MM.1S (cell line): ENCODE measurements around the gene ZBTB32.

Experiments
- DNase-seq: peaks from one replicate; pipeline ENCODE4 v3.0.0-alpha.2; 2015
- H2AFZ ChIP-seq: fragments of 300-600 bp; sonication (generic); 2 replicates; pipeline ENCODE4 v1.6.0; 2016; ENCODE audit warnings: antibody characterized with exemption, low read length
- H3F3A ChIP-seq: fragments of 300-600 bp; sonication (generic); 2 replicates; pipeline ENCODE4 v1.6.1; 2016; ENCODE audit warnings: mild to moderate bottlenecking, antibody characterized with exemption, low read length, moderate library complexity, mixed read lengths; ENCODE audit not compliant: insufficient read depth
- H3K27ac ChIP-seq: fragments of 300-600 bp; sonication (generic); 2 replicates; pipeline ENCODE4 v1.5.1; 2016; ENCODE audit warnings: mild to moderate bottlenecking, low read length
- H3K27me3 ChIP-seq: fragments of 300-600 bp; sonication (generic); replicated peaks from 2 replicates; pipeline ENCODE4 v1.6.0; 2016; ENCODE audit warnings: low read length; ENCODE audit not compliant: insufficient read depth
- H3K36me3 ChIP-seq: fragments of 300-600 bp; sonication (generic); replicated peaks from 2 replicates; pipeline ENCODE4 v1.6.1; 2016; ENCODE audit warnings: mild to moderate bottlenecking, low read length, mixed read lengths; ENCODE audit not compliant: insufficient read depth
- H3K4me1 ChIP-seq: fragments of 300-600 bp; sonication (generic); 2 replicates; pipeline ENCODE4 v1.6.1; 2016; ENCODE audit warnings: low read length, mixed read lengths
- H3K4me2 ChIP-seq: fragments of 300-600 bp; sonication (generic); 2 replicates; pipeline ENCODE4 v1.6.0; 2016; ENCODE audit warnings: low read depth, low read length
- H3K4me3 ChIP-seq: fragments of 300-600 bp; sonication (generic); 2 replicates; pipeline ENCODE4 v1.5.1; 2016; ENCODE audit warnings: low read length, mixed read lengths
- H3K79me2 ChIP-seq: fragments of 300-600 bp; sonication (generic); 2 replicates; pipeline ENCODE4 v1.6.1; 2016; ENCODE audit warnings: mixed run types, low read length, mixed read lengths
- H3K9ac ChIP-seq: fragments of 300-600 bp; sonication (generic); 2 replicates; pipeline ENCODE4 v1.6.1; 2016; ENCODE audit warnings: low read length, mixed read lengths
- H3K9me2 ChIP-seq: fragments of 300-600 bp; sonication (generic); replicated peaks from 2 replicates; pipeline ENCODE4 v1.6.1; 2016; ENCODE audit warnings: mild to moderate bottlenecking, low read length, mixed read lengths; ENCODE audit not compliant: insufficient read depth
- H3K9me3 ChIP-seq: fragments of 300-600 bp; sonication (generic); replicated peaks from 2 replicates; pipeline ENCODE4 v1.6.1; 2016; ENCODE audit warnings: mild to moderate bottlenecking, low read length, mixed read lengths; ENCODE audit not compliant: insufficient read depth
- H4K20me1 ChIP-seq: fragments of 300-600 bp; sonication (generic); 2 replicates; pipeline ENCODE4 v1.6.1; 2016; ENCODE audit warnings: mild to moderate bottlenecking, low read length, moderate library complexity, mixed read lengths; ENCODE audit not compliant: insufficient read depth
- CTCF ChIP-seq: fragments of 300-600 bp; sonication (generic); IDR thresholded peaks from 2 replicates; pipeline ENCODE4 v1.5.1; 2016; ENCODE audit warnings: antibody characterized with exemption, low read length, mixed read lengths
- EZH2 ChIP-seq: fragments of 300-600 bp; sonication (generic); optimal IDR thresholded peaks from 2 replicates; pipeline ENCODE3; 2017; ENCODE audit warnings: low read depth, mild to moderate bottlenecking, antibody characterized with exemption, low read length, mixed read lengths
- EZH2phosphoT487 ChIP-seq: fragments of 300-600 bp; sonication (generic); IDR thresholded peaks from 2 replicates; pipeline ENCODE4 v1.6.1; 2018; ENCODE audit warnings: antibody characterized with exemption, low read length

ZBTB32 gene

GRCh38 chr19:35734889-35735288 is 30.5 kb downstream of the ZBTB32 start:
- no peak for TF ChIP-seq EZH2
- TF ChIP-seq CTCF: no peak
- no peak for TF ChIP-seq EZH2phosphoT487
- Histone ChIP-seq H2AFZ (no peak overlapping the region), H3K27ac (no peak overlapping the region), H3K36me3 (0 out of 2 replicates have a peak, but pooled peaks cover 5% of the 10 kb centered on the region), H3K9me3 (no peaks in the 10 kb centered on the region), H3F3A (0 out of 2 replicates have a peak, but pooled peaks cover 5% of the 10 kb centered on the region), H3K4me3 (no peak overlapping the region), H3K9ac (no peak overlapping the region), H3K79me2 (no peaks in the 10 kb centered on the region), H3K4me2 (no peak overlapping the region), H3K27me3 (no peaks in the 10 kb centered on the region), H3K9me2 (no peaks in the 10 kb centered on the region), H4K20me1 (no peaks in the 10 kb centered on the region), H3K4me1 (no peaks in the 10 kb centered on the region)
- no peak for DNase-seq

GRCh38 chr19:35736913-35737886 is 32.8 kb downstream of the ZBTB32 start:
- H3K36me3 ChIP-seq: 0 out of 2 replicates have a peak, but pooled peaks cover 5% of the 10 kb centered on the region

More at GRCh38 chr19:35736913-35737886, 32.8 kb downstream of the ZBTB32 start:
- no peak for DNase-seq
- no peak overlapping the region for H3K4me3 ChIP-seq
- no peak overlapping the region for H3K27ac ChIP-seq
- H3K79me2 ChIP-seq: no peaks in the 10 kb centered on the region
- no peak overlapping the region for H2AFZ ChIP-seq
- H3K9me3 ChIP-seq: no peaks in the 10 kb centered on the region
- H3F3A ChIP-seq: peaks cover 19% of the 10 kb centered on the region; the same call in 1 of the 2 replicates
- no peaks in the 10 kb centered on the region for H4K20me1 ChIP-seq
- no peaks in the 10 kb centered on the region for H3K27me3 ChIP-seq
- H3K9ac ChIP-seq: no peak overlapping the region
- H3K4me1 ChIP-seq: 0 out of 2 replicates have a peak, but pooled peaks cover 3% of the 10 kb centered on the region
- no peaks in the 10 kb centered on the region for H3K9me2 ChIP-seq
- TF ChIP-seq CTCF (peak; percentile 16), EZH2phosphoT487 (no peak), EZH2 (no peak)
- no peak overlapping the region for H3K4me2 ChIP-seq
